IPS-NIHi11 (cell line): ENCODE results near the gene ALDH6A1.

ENCODE experiments used
- DNase-seq: peaks from one replicate; pipeline ENCODE4 v3.0.0; 2012; ENCODE audit warnings: mixed read lengths, low spot score

ALDH6A1 gene

DNA sequence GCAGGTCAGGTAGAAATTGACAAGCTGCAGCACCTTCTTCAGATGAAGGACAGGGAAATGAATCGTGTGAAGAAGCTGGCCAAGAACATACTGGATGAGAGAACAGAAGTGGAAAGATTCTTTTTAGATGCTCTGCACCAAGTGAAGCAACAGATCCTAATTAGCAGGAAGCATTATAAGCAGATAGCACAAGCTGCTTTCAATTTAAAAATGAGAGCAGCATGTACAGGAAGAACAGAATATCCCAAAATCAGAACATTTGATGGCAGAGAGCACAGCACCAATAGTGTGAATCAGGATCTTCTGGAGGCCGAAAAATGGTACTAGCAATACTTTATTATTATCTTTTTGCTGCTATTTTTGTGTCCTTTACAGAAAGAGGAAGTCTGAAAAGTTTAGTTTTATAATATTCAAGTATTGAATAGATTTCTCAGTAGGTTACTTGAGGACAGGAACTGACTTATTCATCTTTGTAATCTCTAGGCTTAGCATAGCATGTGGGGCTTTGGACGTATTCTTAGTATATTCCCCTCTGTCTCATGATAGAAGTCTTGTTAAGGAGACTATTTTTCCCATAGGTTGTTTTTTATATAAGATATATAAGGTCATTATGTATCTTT lies 34.3 kb downstream of the ALDH6A1 start:
- no peak for DNase-seq

DNA sequence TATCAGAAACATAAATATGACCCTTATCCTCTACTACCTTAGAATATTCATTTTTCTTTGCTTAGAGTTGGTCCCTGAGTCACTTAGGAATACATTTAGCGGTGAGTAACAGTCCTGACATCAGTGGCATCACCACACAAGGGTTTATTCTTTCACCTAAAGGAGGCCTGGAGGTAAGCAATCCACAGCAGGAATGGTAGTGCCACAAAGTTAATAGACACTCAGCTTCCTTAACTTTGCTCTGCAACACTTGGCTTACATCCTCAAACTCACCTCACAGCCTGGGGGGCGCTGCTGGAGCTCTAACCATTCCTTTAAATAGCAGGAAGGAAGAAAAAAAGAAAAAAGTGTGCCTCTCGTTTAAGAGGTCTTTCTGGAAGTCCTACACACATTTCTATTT lies 36.0 kb downstream of the ALDH6A1 start:
- DNase-seq, result peak; percentile 59

DNA sequence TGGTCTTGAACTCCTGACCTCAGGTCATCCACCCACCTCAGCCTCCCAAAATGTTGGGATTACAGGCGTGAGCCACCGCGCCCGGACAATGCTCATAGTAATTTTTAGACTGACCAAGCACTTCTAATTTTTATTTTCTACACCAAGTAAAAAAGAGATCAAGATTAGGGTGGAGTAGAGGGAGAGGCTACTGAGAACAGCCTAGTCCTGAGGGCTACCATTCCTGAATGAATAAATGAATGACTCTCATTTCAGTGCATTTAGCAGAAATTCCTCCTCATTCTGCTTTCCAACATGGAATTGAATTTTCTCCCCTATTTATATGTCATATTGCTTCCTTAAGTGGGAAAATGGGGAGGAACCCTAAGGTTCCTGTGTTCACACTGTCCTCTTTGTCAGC lies 38.7 kb downstream of the ALDH6A1 start:
- DNase-seq, result no peak

DNA sequence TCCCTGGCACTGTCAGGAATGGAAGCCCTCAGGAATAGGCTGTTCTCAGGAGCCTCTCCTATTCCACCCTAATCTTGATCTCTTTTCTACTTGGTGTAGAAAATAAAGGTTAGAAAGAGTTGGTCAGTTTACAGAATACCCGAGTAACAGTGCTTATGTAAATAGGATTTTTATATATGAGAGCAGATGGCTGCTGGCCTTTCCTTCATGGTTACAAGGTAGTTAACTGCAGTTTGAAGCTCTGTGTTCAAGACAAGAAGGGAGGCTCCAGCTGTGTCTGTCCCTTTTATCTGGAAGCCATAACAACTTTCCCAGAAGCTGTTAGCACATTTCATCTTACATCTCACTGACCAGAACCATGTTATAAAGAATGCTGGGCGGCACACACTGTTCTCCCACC lies 42.0 kb downstream of the ALDH6A1 start:
- no peak for DNase-seq

DNA sequence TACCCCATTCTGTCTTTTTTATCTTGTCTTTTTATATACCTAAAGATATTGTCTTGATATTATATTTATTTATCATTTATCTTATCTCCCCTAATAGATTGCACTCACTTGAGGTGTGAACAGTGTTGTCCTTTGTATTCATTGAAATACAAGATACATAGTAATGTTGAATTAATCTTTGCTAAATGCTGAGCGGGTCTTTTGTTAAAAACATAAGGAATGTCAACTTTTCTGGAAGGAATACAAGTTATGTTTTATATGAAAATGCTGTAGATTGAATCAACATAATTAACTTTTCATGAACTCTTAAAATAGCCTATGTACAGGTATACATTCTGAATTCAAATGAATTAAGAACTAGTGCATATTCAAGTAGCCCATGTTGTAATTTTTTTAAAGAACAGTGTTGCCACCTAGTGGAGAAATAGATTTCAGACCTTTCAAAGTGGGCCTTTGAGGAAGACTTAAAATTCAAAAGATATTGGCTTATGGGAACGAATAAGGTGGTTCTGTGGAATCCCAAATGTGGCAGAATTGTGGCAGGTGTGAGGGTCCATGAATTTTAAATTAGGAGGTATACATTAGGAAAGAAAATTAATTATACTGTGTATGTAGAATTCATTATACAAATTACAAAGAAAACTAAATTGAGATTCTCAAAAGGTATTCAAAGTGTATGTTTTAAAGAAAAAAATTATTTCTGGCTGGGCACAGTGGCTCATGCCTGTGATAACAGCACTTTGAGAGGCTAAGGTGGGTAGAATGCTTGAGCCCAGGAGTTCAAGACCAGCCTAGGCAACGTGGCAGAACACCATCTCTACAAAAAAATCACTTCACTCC lies 46.0 kb downstream of the ALDH6A1 start:
- peak; percentile 62 for DNase-seq

DNA sequence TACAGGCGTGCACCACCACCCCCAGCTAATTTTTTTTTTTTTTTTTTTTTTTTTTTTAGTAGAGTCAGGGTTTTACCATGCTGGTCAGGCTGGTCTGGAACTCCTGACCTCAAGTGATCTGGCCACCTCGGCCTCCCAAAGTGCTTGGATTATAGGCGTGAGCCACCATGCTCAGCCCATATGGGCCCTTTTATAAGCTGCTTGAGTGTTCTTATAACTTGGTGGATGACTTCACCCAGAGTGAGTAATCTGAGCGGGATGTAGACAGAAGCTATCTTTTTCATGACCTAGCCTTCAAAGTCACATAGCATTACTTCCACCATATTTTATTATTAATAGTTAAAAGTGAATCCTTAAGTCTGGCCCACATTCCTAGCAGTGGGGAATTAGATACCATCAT lies 48.7 kb downstream of the ALDH6A1 start:
- no peak for DNase-seq

DNA sequence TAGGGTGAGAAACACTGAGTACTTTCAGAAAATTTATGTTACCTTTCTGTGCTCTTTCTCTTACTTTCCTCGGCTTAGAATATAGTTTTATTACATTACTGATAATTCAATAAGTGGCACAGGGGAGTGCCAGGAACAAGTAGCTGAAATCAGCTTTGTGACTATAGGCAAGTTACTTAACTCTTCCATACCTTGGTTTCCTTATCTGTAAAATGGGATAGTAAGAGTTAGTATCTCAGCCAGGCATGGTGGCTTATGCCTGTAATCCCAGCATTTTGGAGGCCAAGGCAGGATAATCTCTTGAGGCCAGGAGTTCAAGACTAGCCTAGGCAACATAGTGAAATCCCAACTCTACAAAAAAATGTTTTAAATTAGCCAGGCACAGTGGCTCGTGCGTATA lies 49.7 kb downstream of the ALDH6A1 start:
- DNase-seq, result no peak

DNA sequence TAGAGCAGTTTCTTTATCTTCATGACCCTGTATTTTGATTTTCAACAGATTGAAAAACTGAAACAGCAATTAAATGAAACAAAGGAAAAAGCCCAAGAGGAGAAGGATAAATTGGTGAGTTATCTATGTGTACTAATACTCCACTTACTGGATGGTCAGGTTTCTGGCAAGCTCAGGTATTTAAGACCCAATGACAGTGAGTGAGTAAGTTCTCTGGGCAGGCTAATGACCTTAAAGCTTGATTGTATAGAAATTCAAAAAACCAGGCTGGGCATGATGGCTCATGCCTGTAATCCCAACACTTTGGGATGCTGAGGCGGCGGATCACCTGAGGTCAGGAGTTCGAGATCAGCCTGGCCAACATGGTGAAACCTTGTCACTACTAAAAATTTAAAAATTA lies 55.1 kb downstream of the ALDH6A1 start:
- DNase-seq, result no peak

DNA sequence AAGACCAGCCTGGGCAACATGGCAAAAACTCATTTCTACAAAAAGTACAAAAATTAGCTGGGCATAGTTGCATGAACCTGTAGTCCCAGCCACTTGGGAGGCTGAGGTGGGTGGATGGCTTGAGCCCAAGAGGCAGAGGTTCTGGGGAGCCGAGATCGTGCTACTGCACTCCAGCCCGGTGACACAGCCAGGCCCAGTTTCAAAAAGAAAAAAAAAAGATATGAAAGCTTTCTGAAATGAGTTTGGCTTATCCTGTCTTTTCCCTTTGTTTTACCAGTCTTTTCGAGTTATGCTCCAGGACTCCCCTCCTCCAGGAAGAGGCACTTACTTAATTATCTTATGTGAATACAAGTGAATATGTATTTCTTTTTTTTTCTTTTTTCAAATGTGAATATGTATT lies 61.9 kb downstream of the ALDH6A1 start:
- no peak for DNase-seq

DNA sequence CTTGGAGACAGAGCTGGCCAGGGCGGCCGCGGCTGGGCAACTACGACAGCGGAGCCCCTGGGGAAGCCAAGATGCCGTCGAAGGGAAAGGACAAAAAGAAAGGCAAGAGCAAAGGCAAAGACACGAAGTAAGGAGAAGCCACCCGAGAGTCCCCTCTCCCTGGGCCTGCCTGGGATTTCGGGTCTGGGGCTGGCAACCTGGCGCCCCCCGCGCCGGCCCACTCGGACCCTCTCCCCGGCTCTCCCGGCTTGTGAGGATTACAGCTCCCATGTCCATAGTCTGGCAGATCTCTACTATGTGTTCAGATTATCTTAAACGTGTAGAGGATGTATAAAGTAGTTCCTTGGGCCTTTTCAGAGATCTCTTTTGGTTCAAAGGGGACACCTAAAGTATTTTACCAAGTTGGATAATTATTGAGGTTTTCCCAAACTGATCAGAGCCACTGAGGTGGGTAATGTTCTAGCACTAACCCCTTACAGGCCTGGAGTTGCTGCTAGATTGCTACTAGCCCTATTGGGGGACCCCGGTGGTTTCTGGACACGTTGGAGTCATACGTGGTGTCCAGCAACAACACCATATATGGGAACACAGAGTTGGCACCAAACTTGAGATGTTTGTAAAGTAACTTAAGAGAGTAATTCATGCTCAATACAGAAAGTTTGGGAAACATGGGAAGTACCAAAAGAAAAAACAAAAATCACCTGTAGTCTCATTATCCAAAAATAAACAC lies 64.7 kb downstream of the ALDH6A1 start:
- DNase-seq, result no peak

DNA sequence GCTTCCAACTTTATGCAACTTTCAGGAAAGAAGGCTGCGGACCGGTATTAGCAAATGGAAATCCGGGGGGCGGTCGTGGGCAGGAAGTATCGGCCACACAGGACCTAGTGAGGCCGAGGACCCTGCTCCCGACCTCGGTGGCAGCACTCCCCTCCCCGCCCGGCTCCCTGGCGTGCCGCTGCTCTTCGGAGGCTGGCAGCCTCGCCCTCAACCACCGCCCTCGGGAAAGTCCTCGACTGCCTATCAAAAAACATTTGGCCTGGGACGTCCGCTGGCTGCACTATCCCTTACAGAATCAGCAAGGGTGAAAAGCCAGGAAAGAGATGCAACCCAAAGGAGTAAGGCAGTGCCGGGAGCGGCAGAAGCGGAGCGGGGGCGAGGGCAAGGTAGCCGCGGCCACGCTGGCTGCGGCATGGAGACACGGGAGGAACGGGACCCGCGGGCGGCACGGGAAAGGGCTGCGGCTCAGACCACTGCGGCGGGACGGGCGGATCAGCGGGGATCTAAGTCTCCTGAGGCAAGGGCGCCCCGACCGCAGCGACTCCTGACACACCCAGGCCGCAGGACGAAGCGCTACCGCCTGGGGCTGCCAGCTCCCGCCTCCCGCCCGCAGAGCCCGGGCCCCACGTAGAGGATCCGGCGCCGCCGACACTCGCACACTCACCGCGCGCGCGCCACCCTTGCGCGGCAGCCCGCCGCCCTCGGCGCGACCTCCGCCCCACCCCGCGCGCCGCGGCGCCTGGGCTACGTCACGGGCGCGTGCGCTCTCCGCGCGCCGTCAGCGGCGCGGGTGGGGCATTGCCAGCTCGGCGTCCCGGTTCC lies 65.5 kb downstream of the ALDH6A1 start, which contains the start of the genes BBOF1 and ENTPD5:
BBOF1 (plus strand) TSS at position 764 of the 822 bp plus-strand sequence. CDS start 130 bp downstream, outside the sequence.
ENTPD5 (minus strand) TSS at position 703 of the 822 bp plus-strand sequence. CDS start 31,186 bp downstream, outside the sequence.
- DNase-seq, result peak; percentile 97

DNA sequence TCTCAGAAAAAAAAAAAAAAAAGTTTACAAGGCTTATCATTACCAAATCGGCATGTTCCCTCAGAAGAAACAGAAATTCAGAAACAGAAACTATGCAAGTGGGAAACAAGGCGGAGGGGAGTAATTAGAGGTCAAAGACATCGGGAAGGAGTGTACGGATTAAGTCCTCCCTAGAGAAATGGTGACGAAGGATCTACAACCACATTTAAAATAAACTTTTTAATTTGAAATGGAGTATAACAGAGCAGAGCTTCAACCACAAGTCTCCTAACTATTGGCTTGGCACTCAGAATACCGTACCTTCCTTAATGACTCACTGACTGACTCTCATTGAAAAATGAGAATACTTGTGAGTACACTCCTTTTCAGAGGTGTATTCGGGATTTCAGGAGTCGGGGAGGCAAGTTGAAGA lies 66.1 kb downstream of the ALDH6A1 start:
- no peak for DNase-seq

DNA sequence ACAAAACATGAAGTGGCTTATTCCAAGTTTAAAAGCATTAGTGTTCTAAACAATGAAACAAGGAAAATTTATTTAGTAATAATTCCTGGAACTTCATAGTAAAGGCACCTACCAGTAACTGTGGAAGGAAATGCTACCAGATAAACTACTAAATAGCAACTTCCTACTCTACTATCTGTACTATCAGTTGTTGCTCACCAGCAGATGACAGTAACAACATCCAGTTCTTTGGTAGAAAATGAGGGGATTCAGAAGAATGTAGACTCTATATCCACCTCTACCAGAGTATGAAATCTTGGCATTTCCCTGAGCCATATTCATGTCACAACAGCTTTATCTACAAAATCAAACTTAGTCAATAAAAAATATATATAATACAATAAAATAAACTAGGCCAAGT lies 68.3 kb downstream of the ALDH6A1 start:
- DNase-seq, result no peak

DNA sequence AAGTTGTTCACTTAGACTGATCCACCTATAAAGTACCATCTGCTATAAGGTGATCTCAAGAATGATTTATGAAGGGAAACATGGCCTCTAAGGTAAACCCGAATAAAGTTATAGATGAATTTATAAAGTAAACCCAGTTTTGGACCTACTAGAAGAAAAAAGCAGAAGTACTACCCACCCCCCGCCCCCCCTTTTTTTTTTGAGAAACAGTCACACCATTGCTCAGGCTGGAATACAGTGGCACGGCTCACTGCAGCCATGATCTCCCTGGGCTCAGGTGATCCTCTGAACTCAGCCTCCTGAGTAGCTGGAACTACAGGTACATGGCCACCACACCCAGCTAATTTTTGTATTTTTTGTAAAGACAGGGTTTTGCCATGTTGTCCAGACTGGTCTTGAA lies 69.1 kb downstream of the ALDH6A1 start:
- DNase-seq, result no peak

DNA sequence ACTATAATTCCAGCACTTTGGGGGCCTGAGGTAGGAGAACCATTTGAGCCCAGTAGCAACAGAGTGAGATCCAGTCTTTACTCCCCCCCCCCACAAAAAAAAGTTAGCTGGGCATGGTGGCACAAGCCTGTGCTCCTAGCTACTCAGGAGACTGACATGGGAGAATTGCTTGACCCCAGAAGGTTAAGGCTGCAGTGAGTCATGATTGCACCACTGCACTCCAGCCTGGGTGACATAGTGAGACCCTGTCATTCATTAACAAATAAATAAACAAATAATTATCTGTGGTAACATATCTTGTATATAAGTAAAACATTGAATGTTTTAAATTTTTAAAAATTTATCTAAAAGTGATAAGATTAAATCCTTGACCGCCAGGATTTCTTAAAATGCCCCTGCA lies 70.0 kb downstream of the ALDH6A1 start:
- no peak for DNase-seq

DNA sequence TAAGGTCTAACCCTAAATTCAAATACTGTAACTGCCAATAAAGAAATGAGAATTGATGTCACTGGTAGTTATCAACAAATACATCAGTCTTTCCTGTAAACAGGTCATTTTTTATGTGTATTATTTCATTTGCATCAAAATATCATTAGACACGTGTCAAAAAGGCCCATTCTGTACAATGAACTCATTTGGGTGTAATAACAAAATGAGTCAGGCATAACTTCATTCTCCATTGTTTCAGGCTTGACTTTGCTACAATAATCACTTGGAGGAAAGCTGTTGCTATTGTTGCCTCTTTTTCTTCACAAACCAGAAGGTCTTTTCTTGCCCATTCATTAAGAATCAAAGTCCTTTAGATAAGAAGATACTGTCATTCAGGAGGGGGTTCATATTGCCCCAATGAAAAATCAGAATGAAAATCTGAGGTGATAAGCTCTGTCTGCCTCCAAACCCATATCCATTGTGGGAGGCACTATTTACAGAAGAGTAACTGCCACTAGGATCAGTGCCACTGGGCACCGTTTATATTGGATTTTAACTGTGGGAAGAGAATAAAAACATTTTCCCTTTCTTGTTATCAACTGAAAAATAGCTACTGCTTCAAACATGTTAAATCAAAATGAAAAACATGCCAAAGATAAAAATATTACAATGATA lies 75.3 kb downstream of the ALDH6A1 start:
- DNase-seq, result no peak
